AG09319 (cell line): ENCODE measurements around the gene HIPK2.

Experiments
- DNase-seq: peaks from one replicate; pipeline ENCODE4 v3.0.0-alpha.2; 2010; ENCODE audit warnings: low read depth; ENCODE audit errors: extremely low read depth
- CTCF ChIP-seq: IDR thresholded peaks from 2 replicates; pipeline ENCODE4 v1.5.1; 2011; ENCODE audit warnings: low read depth, mild to moderate bottlenecking, inconsistent platforms, low read length, moderate library complexity

The HIPK2 gene

GRCh38 chr7:139669106-139670061 is 108.4 kb downstream of the HIPK2 start:
- TF ChIP-seq CTCF, result no peak
- DNase-seq, result no peak

- DNase-seq, result no peak
- TF ChIP-seq CTCF, result no peak
These were observed 110.4 kb downstream of the HIPK2 start for GRCh38 chr7:139667377-139667776.

GRCh38 chr7:139666501-139666900 is 111.3 kb downstream of the HIPK2 start:
- no peak for TF ChIP-seq CTCF
- no peak for DNase-seq

- no peak for DNase-seq
These were observed 113.4 kb downstream of the HIPK2 start for GRCh38 chr7:139664434-139664833.

GRCh38 chr7:139663608-139664177 is 114.1 kb downstream of the HIPK2 start:
- no peak for TF ChIP-seq CTCF
- DNase-seq, result no peak

More at GRCh38 chr7:139664434-139664833, 113.4 kb downstream of the HIPK2 start:
- no peak for TF ChIP-seq CTCF

- no peak for DNase-seq
- TF ChIP-seq CTCF, result no peak
These were observed 115.9 kb downstream of the HIPK2 start for GRCh38 chr7:139661903-139662302.

GRCh38 chr7:139661043-139661440 is 116.8 kb downstream of the HIPK2 start:
- no peak for DNase-seq
- no peak for TF ChIP-seq CTCF
